ENCODE data around the gene ST7L. TPM values are rescaled to one million over a fixed set of nuclear protein-coding genes. Genes with fewer than 3 reads are reported as not detected.

The ST7L gene
- total and polyA plus RNA-seq, 2 donors (not counting 3 experiments of a cell fraction or from before 2014, with no cell fraction given) = 12.3 to 28.4 TPM

GRCh38 chr1:112618114-112618720 lies 724 bp downstream of the ST7L start:
- BruUV-seq (replicated peaks) = no TSS peak
- peak; percentile 61 for FAIRE-seq
- POLR2A ChIA-PET = interaction anchor here (1.0 to 1.3 kb wide), 3 partner anchors 87 to 227 kb away, joined by 3 to 4 read pairs (median 3); no protein-coding TSS in a partner anchor

More at GRCh38 chr1:112618114-112618720, 724 bp downstream of the ST7L start:
- Histone ChIP-seq H3K4me1 (ENCODE audit: control insufficient read depth, extremely low read depth, insufficient read depth, low read length) (peaks cover 32% of the 10 kb centered on the region), H3K27me3 (ENCODE audit: control insufficient read depth in 2 of 2, insufficient read depth in 2 of 2, low read length in 2 of 2) (no peaks in the 10 kb centered on the region), H3K4me3 (replicated peaks in 1 of 3; ENCODE audit: insufficient read depth in 1 of 3, low read depth in 1 of 3, low read length in 3 of 3) (peak overlapping the region; percentile 90 to 98 (median 94)), H3K9me3 (replicated peaks; ENCODE audit: control insufficient read depth, insufficient read depth, low read length) (no peaks in the 10 kb centered on the region), H3K4me2 (ENCODE audit: insufficient read depth, low read length) (peak overlapping the region; percentile 100), H3K79me2 (ENCODE audit: control insufficient read depth, insufficient read depth, low read length) (peaks cover 80% of the 10 kb centered on the region), H3K27ac (ENCODE audit: insufficient read depth, low read depth, low read length) (peak overlapping the region; percentile 91), H4K20me1 (replicated peaks; ENCODE audit: control insufficient read depth, extremely low read depth, insufficient read depth, low read length) (peaks cover 8% of the 10 kb centered on the region), H3K36me3 (ENCODE audit: control insufficient read depth in 2 of 2, extremely low read depth in 1 of 2, insufficient read depth in 2 of 2, low read length in 2 of 2) (peaks cover 0 to 6% of the 10 kb centered on the region in 2 experiments), H2AFZ (ENCODE audit: low read depth, low read length) (peak overlapping the region; percentile 32), H3K9ac (replicated peaks; ENCODE audit: extremely low read depth, insufficient read depth, low read length) (peak overlapping the region; percentile 100), H3K9me1 (replicated peaks; ENCODE audit: control insufficient read depth, extremely low read depth, insufficient read depth, low read length) (no peaks in the 10 kb centered on the region)
- TF ChIP-seq MAX (IDR thresholded peaks at IDR 0.05; ENCODE audit: insufficient read depth, insufficient read length) = no peak
- no peak for TF ChIP-seq FOS (IDR thresholded peaks at IDR 0.05; ENCODE audit: borderline replicate concordance, insufficient read depth, low read length)
- no peak for TF ChIP-seq EZH2 (IDR thresholded peaks at IDR 0.05; ENCODE audit: borderline replicate concordance, low read depth, low read length, severe bottlenecking)
- no peak for TF ChIP-seq CTCF (IDR thresholded peaks at IDR 0.05; ENCODE audit: extremely low read depth in 1 of 2, insufficient read depth in 1 of 2, low read depth in 1 of 2, low read length in 2 of 2)
- TF ChIP-seq MYC (IDR thresholded peaks at IDR 0.05; ENCODE audit: low read depth, low read length) = no peak
- no peak for TF ChIP-seq POLR2A (IDR thresholded peaks at IDR 0.05; ENCODE audit: low read depth, low read length)
- no peak for TF ChIP-seq JUN (IDR thresholded peaks at IDR 0.05; ENCODE audit: borderline replicate concordance, insufficient read depth, insufficient read length, low read depth)
- TF ChIP-seq GATA2 (IDR thresholded peaks at IDR 0.05; ENCODE audit: insufficient read depth, insufficient read length, low read depth, low read length) = no peak
- TF ChIP-seq POLR2AphosphoS5 (IDR thresholded peaks at IDR 0.05; ENCODE audit: insufficient read depth, low read depth, low read length) = no peak
- dilution Hi-C loops (cut with MboI; ENCODE audit: extremely low pct_ligation_motif_present, low sequenced_read_pairs) = no loop called here
- DNase-seq (ENCODE audit: low read depth, low spot score) = peak; percentile 64
- CTCF ChIA-PET = interaction anchor here (1.0 to 11.0 kb wide), 6 partner anchors 54 to 227 kb away, joined by 3 to 110 read pairs (median 5); no protein-coding TSS in a partner anchor
- intact Hi-C loops (cut with micrococcal nuclease) = loop anchor here (2.0 kb wide), 2 partner anchors 97 to 319 kb away; partner anchors contain the start of gene PPM1J
